Sigmoid colon (tissue), 7 donors: Measurements from ENCODE around the gene P2RX3. TPM values are rescaled to one million over a fixed set of nuclear protein-coding genes. Genes with fewer than 3 reads are reported as not detected.
"Not testable (repeated sequence)": the region's sequence is repeated elsewhere in the genome, so short reads cannot be mapped to it uniquely, and the experiment has no call there.

Experiments used
- DNase-seq: peaks from one replicate; pipeline ENCODE4 v3.0.0-alpha.2; 2019
- H3K27ac ChIP-seq, 4 donors: fragments of 200-600 bp; sonication (generic); one replicate each; pipeline ENCODE4 v1.5.1; 2016 to 2019; ENCODE audit warnings: mild to moderate bottlenecking in 1 of 4
- H3K27me3 ChIP-seq, 3 donors: fragments of 200-600 bp; sonication (generic); one replicate each; pipeline ENCODE4 v1.5.1; 2019; ENCODE audit warnings: mild to moderate bottlenecking in 1 of 3
- H3K36me3 ChIP-seq, 4 donors: fragments of 200-600 bp; sonication (generic); one replicate each; pipeline ENCODE4 v1.5.1; 2016 to 2019
- H3K4me1 ChIP-seq, 4 donors: fragments of 200-600 bp; sonication (generic); one replicate each; pipeline ENCODE4 v1.5.1; 2017 to 2019
- H3K4me3 ChIP-seq, 4 donors: fragments of 200-600 bp; sonication (generic); one replicate each; pipeline ENCODE4 v1.5.1; 2017 to 2019; ENCODE audit warnings: mild to moderate bottlenecking in 2 of 4, moderate library complexity in 1 of 4
- H3K9me3 ChIP-seq, 4 donors: fragments of 200-600 bp in 3 of 4; sonication (generic) in 3 of 4; one replicate each; pipeline versions ENCODE4 v1.5.1 to v1.6.1; 2013 to 2019
- CTCF ChIP-seq, 4 experiments: fragments of 450-650 bp in 3 of 4; fragments of 200-600 bp in 1 of 4; IDR thresholded peaks; one replicate each; pipeline ENCODE4 v1.5.1; 2016 to 2019; ENCODE audit warnings: antibody characterized with exemption in 4 of 4, mild to moderate bottlenecking in 3 of 4, moderate library complexity in 2 of 4
- EP300 ChIP-seq, 4 donors: sonication (generic); formaldehyde crosslinking; IDR thresholded peaks; one replicate each; pipeline ENCODE4 v1.6.1; 2017; ENCODE audit warnings: antibody characterized with exemption in 4 of 4
- POLR2A ChIP-seq, 2 donors: fragments of 450-650 bp; IDR thresholded peaks; one replicate each; pipeline ENCODE4 v1.6.1; 2016; ENCODE audit warnings: antibody characterized with exemption in 2 of 2, mild to moderate bottlenecking in 2 of 2, moderate library complexity in 2 of 2
- POLR2AphosphoS5 ChIP-seq, 4 donors: sonication (generic); formaldehyde crosslinking; IDR thresholded peaks; one replicate each; pipeline ENCODE4 v1.6.1; 2017; ENCODE audit warnings: antibody characterized with exemption in 4 of 4
- WGBS, 2 donors: extraction: QIAGEN DNeasy Blood & Tissue Kit; methylation state at CpG; one replicate each; pipeline ENCODE4 v1.1.7; 2013; 5-methylcytosine and 5-hydroxymethylcytosine counted together
- intact Hi-C: fragments of 100-400 bp; cut with DNase I; formaldehyde crosslinking; loops from one replicate; pipeline ENCODE4 v1.15.1; 2023
- polyA plus RNA-seq, 3 donors: library from polyadenylated mRNA; stranded (reverse); fragments of 200-250 nt; gene quantifications; one replicate each; pipeline ENCODE4 v1.2.3, GENCODE V29; 2013
- total RNA-seq, 4 donors: library from RNA; depleted of rRNA; stranded (reverse); fragments of >200 nt; gene quantifications; one replicate each; pipeline ENCODE4 v1.1.0, GENCODE V29; 2016
- donor health status: healthy with polysubstance abuse.
- donor health status: Bipolar disorder and iron deficiency.
- donor health status: healthy.

Gene P2RX3
- total and polyA plus RNA-seq, 7 donors, result 0.07 to 0.36 TPM; not detected in 5

- WGBS, 2 donors, result 1% methylated on average over 69 of the region's 69 CpGs
- Histone ChIP-seq H3K27me3 (no peaks in the 10 kb centered on the region), H3K4me3 (peak within 1 kb of the TSS; percentile 79 to 99 (median 98)), H3K4me1 (peaks cover 0 to 22% (median 15%) of the 10 kb centered on the region in 4 donors), H3K9me3 (no peaks in the 10 kb centered on the region), H3K36me3 (peaks cover 22 to 29% (median 25%) of the 10 kb centered on the region in 4 donors), H3K27ac (peak within 1 kb of the TSS; percentile 91 to 95 (median 92))
- TF ChIP-seq POLR2A (IDR thresholded peaks at IDR 0.05), result peak; percentile 13 to 25
- peak; percentile 32 to 77 (median 72) for TF ChIP-seq POLR2AphosphoS5 (IDR thresholded peaks at IDR 0.05)
- no peak for TF ChIP-seq EP300 (IDR thresholded peaks at IDR 0.05)
- DNase-seq, result peak; percentile 95
- intact Hi-C loops, result loop anchor here (5.0 kb wide), 1 partner anchor 332 kb away; the partner anchor contains the start of gene ZDHHC5
Observed at GRCh38 chr11:57335343-57336110, 2.6 kb upstream of the P2RX3 start, which contains the start of gene SSRP1. TSS of gene SSRP1 (minus strand) at chr11:57335892. CDS start at chr11:57335121, 771 bp downstream.

GRCh38 chr11:57336111-57336666 lies 2.0 kb upstream of the P2RX3 start:
- H3K4me1 ChIP-seq, result peaks cover 0 to 22% (median 15%) of the 10 kb centered on the region in 4 donors
- H3K4me3 ChIP-seq, result peak overlapping the region; percentile 79 to 99 (median 98)
- peak overlapping the region; percentile 91 to 95 (median 92) for H3K27ac ChIP-seq
- H3K36me3 ChIP-seq, result peaks cover 15 to 22% (median 19%) of the 10 kb centered on the region in 4 donors
- H3K27me3 ChIP-seq, result no peaks in the 10 kb centered on the region
- no peaks in the 10 kb centered on the region for H3K9me3 ChIP-seq
- DNase-seq, result no peak
- 26 to 29% methylated on average over 12 of the region's 12 CpGs for WGBS, 2 donors
- intact Hi-C loops, result loop anchor here (5.0 kb wide), 1 partner anchor 331 kb away; the partner anchor contains the start of gene ZDHHC5
- TF ChIP-seq EP300 (IDR thresholded peaks at IDR 0.05) (no peak), POLR2AphosphoS5 (IDR thresholded peaks at IDR 0.05) (no peak), POLR2A (IDR thresholded peaks at IDR 0.05) (no peak), CTCF (IDR thresholded peaks at IDR 0.05) (no peak)

- H3K27ac ChIP-seq, H3K27me3 ChIP-seq, H3K9me3 ChIP-seq, DNase-seq, H3K4me3 ChIP-seq: not testable (repeated sequence)
- H3K4me1 ChIP-seq, result peaks cover 0 to 22% (median 15%) of the 10 kb centered on the region in 4 donors
- WGBS, 2 donors, result 92 to 93% methylated on average over 6 of the region's 6 CpGs
- H3K36me3 ChIP-seq, result peaks cover 9 to 15% (median 13%) of the 10 kb centered on the region in 4 donors
- intact Hi-C loops, result loop anchor here (5.0 kb wide), 1 partner anchor 330 kb away; the partner anchor contains the start of gene ZDHHC5
Observed at GRCh38 chr11:57336856-57337255, 1.3 kb upstream of the P2RX3 start.

- intact Hi-C loops, result loop anchor here (5.0 kb wide), 1 partner anchor 328 kb away; the partner anchor contains the start of gene ZDHHC5
Observed at GRCh38 chr11:57339328-57339727, 1.2 kb downstream of the P2RX3 start.

More at GRCh38 chr11:57339328-57339727, 1.2 kb downstream of the P2RX3 start:
- Histone ChIP-seq H3K27ac (no peak overlapping the region), H3K27me3 (peaks cover 0 to 4% (median 0%) of the 10 kb centered on the region in 3 donors), H3K4me1 (peaks cover 0 to 18% (median 13%) of the 10 kb centered on the region in 4 donors), H3K9me3 (no peaks in the 10 kb centered on the region), H3K4me3 (no peak overlapping the region), H3K36me3 (no peaks in the 10 kb centered on the region)
- DNase-seq, result no peak
- TF ChIP-seq POLR2AphosphoS5 (IDR thresholded peaks at IDR 0.05), result no peak
- no peak for TF ChIP-seq EP300 (IDR thresholded peaks at IDR 0.05)
- no peak for TF ChIP-seq CTCF (IDR thresholded peaks at IDR 0.05)
- TF ChIP-seq POLR2A (IDR thresholded peaks at IDR 0.05), result no peak
- 82 to 84% methylated on average over 5 of the region's 5 CpGs for WGBS, 2 donors
